ENCODE measurements around the gene PLXNB3.

DNA sequence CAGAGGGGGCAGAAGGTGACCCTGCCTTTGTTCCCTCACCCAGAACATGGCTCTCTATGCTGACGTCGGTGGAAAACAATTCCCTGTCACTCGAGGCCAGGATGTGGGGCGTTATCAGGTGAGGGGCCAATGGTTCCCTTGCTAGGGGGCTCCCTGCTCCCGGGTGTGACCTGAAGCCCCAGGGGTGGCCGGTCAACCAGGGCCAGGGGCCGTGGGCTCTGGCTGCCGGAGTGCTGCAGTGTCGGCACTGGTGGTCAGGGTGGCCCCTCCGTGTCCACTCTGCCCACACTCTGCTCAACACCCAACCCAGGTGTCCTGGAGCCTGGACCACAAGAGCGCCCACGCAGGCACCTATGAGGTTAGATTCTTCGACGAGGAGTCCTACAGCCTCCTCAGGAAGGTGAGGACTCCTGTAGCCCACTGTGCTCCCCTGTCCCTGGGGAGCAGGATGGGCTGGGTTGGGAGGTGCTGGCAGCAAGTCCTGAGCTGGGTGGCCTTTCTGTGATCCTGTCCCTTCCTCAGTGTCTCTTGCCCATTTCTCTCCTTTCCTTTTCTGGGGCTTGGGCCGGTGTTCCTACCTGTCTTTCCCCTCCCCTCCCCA lies 33.5 kb downstream of the PLXNB3 start:
- TF ChIP-seq POLR2A (IDR thresholded peaks at IDR 0.05; ENCODE audit: low read length) (no peak), GATA1 (IDR thresholded peaks at IDR 0.05; ENCODE audit: low read depth, low read length) (no peak)
